GM12892 (cell line): Measurements from ENCODE around the gene MED26.
"Not testable (repeated sequence)": the region's sequence is repeated elsewhere in the genome, so short reads cannot be mapped to it uniquely, and the experiment has no call there.

Experiments
- POLR2A ChIP-seq: IDR thresholded peaks from 2 replicates; pipeline ENCODE4 v1.6.1; 2011; ENCODE audit warnings: low read depth, low read length, control low read depth
- POLR2AphosphoS5 ChIP-seq: IDR thresholded peaks from 2 replicates; pipeline ENCODE4 v1.6.1; 2011; ENCODE audit warnings: low read depth, low read length, control low read depth
- TAF1 ChIP-seq: IDR thresholded peaks from 2 replicates; pipeline ENCODE4 v1.6.1; 2011; ENCODE audit warnings: low read depth, mild to moderate bottlenecking, control low read depth, low read length, borderline replicate concordance

GRCh38 chr19:16673839-16674238 lies 45.8 kb upstream of the MED26 start:
- TF ChIP-seq POLR2A, TAF1, POLR2AphosphoS5: not testable (repeated sequence)
